GM12878 (cell line): ENCODE measurements around the gene GSTM4. TPM values are rescaled to one million over a fixed set of nuclear protein-coding genes. Genes with fewer than 3 reads are reported as not detected.
A peak's percentile ranks its signal among the peaks of the same experiment; 100 is the strongest.

Source experiments
- ATAC-seq: fragments of 200-7000 bp; cut with Tn5 transposase; 3 replicates; pipeline ENCODE4 v1.9.1; 2020; ENCODE audit warnings: mild to moderate bottlenecking, moderate library complexity
- BruUV-seq: library from RNA; stranded (reverse); fragments of 400-500 nt; replicated peaks from 2 replicates; lab custom pipeline; 2021; lab: Mats Ljungman, UMichigan
- CTCF ChIA-PET: fragments of 300-600 bp; sonication (Branson Sonifier 250); formaldehyde crosslinking; extraction: SDS; loops from one replicate; lab custom pipeline; 2021; ENCODE audit warnings: inconsistent platforms; lab: Yijun Ruan, JAX
- POLR2A ChIA-PET: fragments of 350-600 bp; formaldehyde crosslinking; extraction: SDS; loops from one replicate; lab custom pipeline; 2021; ENCODE audit warnings: inconsistent platforms; lab: Charles Lee
- RAD21 ChIA-PET: fragments of 300-600 bp; sonication (Branson Sonifier 250); formaldehyde crosslinking; loops from one replicate; lab custom pipeline; 2023; ENCODE audit warnings: antibody characterized with exemption; ENCODE audit not compliant: unreplicated experiment; lab: Charles Lee
- SMC1A ChIA-PET: fragments of 300-600 bp; sonication (Branson Sonifier 250); formaldehyde crosslinking; loops from one replicate; lab custom pipeline; 2023; ENCODE audit not compliant: unreplicated experiment, uncharacterized antibody; lab: Charles Lee
- DNase-seq: peaks from one replicate; pipeline ENCODE4 v3.0.0-alpha.2; 2011; ENCODE audit warnings: low read depth, low spot score
- FAIRE-seq: peaks from 3 replicates; lab custom pipeline; 2011; peaks lifted over from hg19 to GRCh38; lab: Jason Lieb, UNC
- H2AFZ ChIP-seq: 2 replicates; pipeline ENCODE4 v1.6.0; 2011; ENCODE audit warnings: low read depth, low read length, control low read depth; ENCODE audit not compliant: control insufficient read depth
- H3K27ac ChIP-seq: 2 replicates; pipeline ENCODE4 v1.5.1; 2011; ENCODE audit warnings: control low read depth; ENCODE audit not compliant: control insufficient read depth, insufficient read depth
- H3K27me3 ChIP-seq, 2 experiments: replicated peaks in 1 of 2; 2 replicates each; pipeline versions ENCODE4 v1.6.0 to v1.6.1; 2011; ENCODE audit warnings: low read length in 1 of 2; ENCODE audit not compliant: control insufficient read depth in 2 of 2, insufficient read depth in 2 of 2
- H3K36me3 ChIP-seq, 2 experiments: 2 replicates each; pipeline ENCODE4 v1.5.1; 2011; ENCODE audit warnings: low read length in 1 of 2; ENCODE audit not compliant: control insufficient read depth in 2 of 2, insufficient read depth in 2 of 2
- H3K4me1 ChIP-seq: 2 replicates; pipeline ENCODE4 v1.6.1; 2011; ENCODE audit warnings: mild to moderate bottlenecking, low read length, moderate library complexity, mixed read lengths; ENCODE audit not compliant: control insufficient read depth, insufficient read depth
- H3K4me2 ChIP-seq: 2 replicates; pipeline ENCODE4 v1.6.0; 2011; ENCODE audit warnings: control low read depth; ENCODE audit not compliant: control insufficient read depth, insufficient read depth
- H3K4me3 ChIP-seq: fragments of 200-600 bp; sonication (generic); 2 replicates; pipeline ENCODE4 v1.5.1; 2016
- H3K79me2 ChIP-seq: 2 replicates; pipeline ENCODE4 v1.6.0; 2011; ENCODE audit warnings: low read length; ENCODE audit not compliant: control insufficient read depth, insufficient read depth
- H3K9ac ChIP-seq: 2 replicates; pipeline ENCODE4 v1.8.0; 2011; ENCODE audit warnings: low read length, control low read depth, mixed read lengths; ENCODE audit not compliant: control insufficient read depth, insufficient read depth
- H3K9me3 ChIP-seq: replicated peaks from 3 replicates; pipeline ENCODE4 v1.5.1; 2011; ENCODE audit warnings: mild to moderate bottlenecking, low read length; ENCODE audit not compliant: control insufficient read depth, insufficient read depth
- H4K20me1 ChIP-seq: 2 replicates; pipeline ENCODE4 v1.6.0; 2011; ENCODE audit not compliant: control insufficient read depth, insufficient read depth
- CHD4 ChIP-seq: fragments of 200-600 bp; sonication (generic); IDR thresholded peaks from 2 replicates; pipeline ENCODE4 v1.6.1; 2016; ENCODE audit warnings: mild to moderate bottlenecking
- EP300 ChIP-seq, 2 experiments: fragments of 150-350 bp in 1 of 2; IDR thresholded peaks; 2 replicates each; pipeline ENCODE4 v1.6.1; 2011 to 2012; ENCODE audit warnings: low read depth in 2 of 2, low read length in 2 of 2, borderline replicate concordance in 1 of 2, improper control_type of control experiment in 1 of 2, inconsistent platforms in 1 of 2; ENCODE audit not compliant: control insufficient read depth in 1 of 2
- FOXK2 ChIP-seq: fragments of 450-650 bp; IDR thresholded peaks from 2 replicates; pipeline ENCODE4 v1.6.1; 2017; ENCODE audit warnings: mild to moderate bottlenecking, moderate library complexity
- HCFC1 ChIP-seq: fragments of 150-350 bp; IDR thresholded peaks from 2 replicates; pipeline ENCODE4 v1.6.1; 2014; ENCODE audit warnings: low read length
- KAT2A ChIP-seq: conservative IDR thresholded peaks from 2 replicates; pipeline ENCODE4 v1.6.1; 2011; ENCODE audit warnings: low read depth, low read length; ENCODE audit not compliant: control insufficient read depth
- MEF2B ChIP-seq: fragments of 450-650 bp; IDR thresholded peaks from 2 replicates; pipeline ENCODE4 v1.6.1; 2018; ENCODE audit warnings: mild to moderate bottlenecking, moderate library complexity; ENCODE audit not compliant: partially characterized antibody, poor library complexity, severe bottlenecking
- MTA2 ChIP-seq: fragments of 450-650 bp; IDR thresholded peaks from 2 replicates; pipeline ENCODE4 v1.6.1; 2016; ENCODE audit warnings: low read depth, mild to moderate bottlenecking, moderate library complexity
- PAX8 ChIP-seq: fragments of 450-650 bp; IDR thresholded peaks from 2 replicates; pipeline ENCODE4 v1.6.1; 2017; ENCODE audit warnings: mild to moderate bottlenecking, moderate library complexity
- RAD21 ChIP-seq: IDR thresholded peaks from 2 replicates; pipeline ENCODE4 v1.6.1; 2011; ENCODE audit warnings: mild to moderate bottlenecking, low read depth, low read length, moderate library complexity; ENCODE audit not compliant: insufficient read depth
- RBBP5 ChIP-seq: fragments of 200-600 bp; sonication (generic); conservative IDR thresholded peaks from 2 replicates; pipeline ENCODE4 v1.6.1; 2016
- RELA ChIP-seq: fragments of 450-650 bp; IDR thresholded peaks from 2 replicates; pipeline ENCODE4 v1.8.0; 2014; ENCODE audit warnings: borderline replicate concordance; ENCODE audit not compliant: partially characterized antibody
- SMC3 ChIP-seq: IDR thresholded peaks from 2 replicates; pipeline ENCODE4 v1.6.1; 2011; ENCODE audit warnings: low read length, improper control_type of control experiment, borderline replicate concordance
- SREBF2 ChIP-seq: IDR thresholded peaks from 2 replicates; pipeline ENCODE4 v1.6.1; 2012; ENCODE audit warnings: mild to moderate bottlenecking, low read length
- TCF3 ChIP-seq: IDR thresholded peaks from 2 replicates; pipeline ENCODE4 v1.6.1; 2012; ENCODE audit warnings: low read depth, mild to moderate bottlenecking, low read length, borderline replicate concordance; ENCODE audit not compliant: insufficient read depth
- TCF7 ChIP-seq: IDR thresholded peaks from 2 replicates; pipeline ENCODE4 v1.6.1; 2014; ENCODE audit warnings: antibody characterized with exemption, borderline replicate concordance
- WRNIP1 ChIP-seq: IDR thresholded peaks from 2 replicates; pipeline ENCODE4 v1.6.1; 2011; ENCODE audit warnings: low read depth, low read length, improper control_type of control experiment, borderline replicate concordance
- WGBS: methylation state at CpG from one replicate; pipeline ENCODE4 v1.1.6; 2016; ENCODE audit warnings: low lambda C conversion rate; ENCODE audit not compliant: insufficient replicate concordance, insufficient coverage; ENCODE audit errors: missing lambda C conversion rate; 5-methylcytosine and 5-hydroxymethylcytosine counted together
- in situ Hi-C: fragments of 300-500 bp; cut with MboI; formaldehyde crosslinking; loops from 9 replicates; pipeline ENCODE4 v1.14.3; 2018; ENCODE audit warnings: mixed read lengths
- intact Hi-C: fragments of 100-400 bp; cut with micrococcal nuclease; formaldehyde crosslinking; loops from one replicate; pipeline ENCODE4 v1.14.2; 2022; ENCODE audit not compliant: unreplicated experiment
- polyA plus RNA-seq, 11 experiments: library from polyadenylated mRNA; depleted of rRNA in 4 of 11; unstranded in 6 of 11; stranded (reverse) in 5 of 11; fragments of >200 nt; fragmentation: Nextera tagmentation in 4 of 11; fragmentation: Illumina TruSeq in 1 of 11; extraction: Ambion mirVana in 4 of 11; extraction: Trizol in 1 of 11; gene quantifications; 1 replicate in 1 of 11; 2 replicates in 10 of 11; pipeline versions ENCODE4 v1.2.1 to v1.2.3, GENCODE V29; 2011 to 2016; ENCODE audit warnings: inconsistent platforms in 2 of 11, missing spikeins in 2 of 11, low read depth in 1 of 11
- total RNA-seq, 4 experiments: library from RNA; depleted of rRNA in 3 of 4; stranded (reverse); fragments of >200 nt in 3 of 4; fragmentation: Illumina TruSeq in 1 of 4; extraction: Trizol in 1 of 4; gene quantifications; 2 replicates each; pipeline versions ENCODE4 v1.2.1 to v1.2.3, GENCODE V29; 2013 to 2021
- TF ChIP-seq, protein P1 (sequence below): fragments of 450-650 bp; IDR thresholded peaks from 2 replicates; pipeline ENCODE4 v1.6.1; 2016; ENCODE audit warnings: mild to moderate bottlenecking, moderate library complexity, borderline replicate concordance

GSTM4 gene
- total and polyA plus RNA-seq, 10 of the 15 experiments (the other 5 are each of a cell fraction or from before 2014, with no cell fraction given) = 14.3 to 37.2 (median 23.0) TPM

- ChIA-PET SMC1A (interaction anchor here (1.0 to 5.4 kb wide), 8 partner anchors 9 to 97 kb away, joined by 3 to 36 read pairs (median 4); partner anchors contain the start of gene GNAI3), POLR2A (interaction anchor here (1.7 kb wide), 1 partner anchor 84 kb away, joined by 6 read pairs; no protein-coding TSS in a partner anchor), CTCF (interaction anchor here (0.7 to 6.3 kb wide), 14 partner anchors 8 to 356 kb away, joined by 3 to 75 read pairs (median 6); partner anchors contain the start of genes AHCYL1, AMPD2, GNAI3 and GNAT2), RAD21 (interaction anchor here (0.6 to 4.3 kb wide), 9 partner anchors 9 to 354 kb away, joined by 3 to 59 read pairs (median 4); partner anchors contain the start of genes AHCYL1 and GNAI3)
- H3K4me1 ChIP-seq = peaks cover 12% of the 10 kb centered on the region
- H3K79me2 ChIP-seq = no peaks in the 10 kb centered on the region
- H3K4me3 ChIP-seq = no peak overlapping the region
- 80% methylated on average over 27 of the region's 30 CpGs for WGBS
- in situ Hi-C loops (no loop called here), intact Hi-C loops (no loop called here)
- no peak overlapping the region for H3K9ac ChIP-seq
- BruUV-seq = no TSS peak
- H3K4me2 ChIP-seq = no peak overlapping the region
- H4K20me1 ChIP-seq = no peaks in the 10 kb centered on the region
- no peaks in the 10 kb centered on the region for H3K27me3 ChIP-seq
- H3K27ac ChIP-seq = no peak overlapping the region
- H3K36me3 ChIP-seq = peaks cover 8 to 29% of the 10 kb centered on the region in 2 experiments; a peak in 3 of 4 replicates
- ATAC-seq = peak; percentile 14; the same call in 1 of the 3 replicates
- H2AFZ ChIP-seq = no peak overlapping the region
- no peak for DNase-seq
- no peaks in the 10 kb centered on the region for H3K9me3 ChIP-seq
- FAIRE-seq = no peak
- peak; percentile 5; the same call in 1 of the 2 replicates for TF ChIP-seq SMC3
- TF ChIP-seq, protein P1, sequence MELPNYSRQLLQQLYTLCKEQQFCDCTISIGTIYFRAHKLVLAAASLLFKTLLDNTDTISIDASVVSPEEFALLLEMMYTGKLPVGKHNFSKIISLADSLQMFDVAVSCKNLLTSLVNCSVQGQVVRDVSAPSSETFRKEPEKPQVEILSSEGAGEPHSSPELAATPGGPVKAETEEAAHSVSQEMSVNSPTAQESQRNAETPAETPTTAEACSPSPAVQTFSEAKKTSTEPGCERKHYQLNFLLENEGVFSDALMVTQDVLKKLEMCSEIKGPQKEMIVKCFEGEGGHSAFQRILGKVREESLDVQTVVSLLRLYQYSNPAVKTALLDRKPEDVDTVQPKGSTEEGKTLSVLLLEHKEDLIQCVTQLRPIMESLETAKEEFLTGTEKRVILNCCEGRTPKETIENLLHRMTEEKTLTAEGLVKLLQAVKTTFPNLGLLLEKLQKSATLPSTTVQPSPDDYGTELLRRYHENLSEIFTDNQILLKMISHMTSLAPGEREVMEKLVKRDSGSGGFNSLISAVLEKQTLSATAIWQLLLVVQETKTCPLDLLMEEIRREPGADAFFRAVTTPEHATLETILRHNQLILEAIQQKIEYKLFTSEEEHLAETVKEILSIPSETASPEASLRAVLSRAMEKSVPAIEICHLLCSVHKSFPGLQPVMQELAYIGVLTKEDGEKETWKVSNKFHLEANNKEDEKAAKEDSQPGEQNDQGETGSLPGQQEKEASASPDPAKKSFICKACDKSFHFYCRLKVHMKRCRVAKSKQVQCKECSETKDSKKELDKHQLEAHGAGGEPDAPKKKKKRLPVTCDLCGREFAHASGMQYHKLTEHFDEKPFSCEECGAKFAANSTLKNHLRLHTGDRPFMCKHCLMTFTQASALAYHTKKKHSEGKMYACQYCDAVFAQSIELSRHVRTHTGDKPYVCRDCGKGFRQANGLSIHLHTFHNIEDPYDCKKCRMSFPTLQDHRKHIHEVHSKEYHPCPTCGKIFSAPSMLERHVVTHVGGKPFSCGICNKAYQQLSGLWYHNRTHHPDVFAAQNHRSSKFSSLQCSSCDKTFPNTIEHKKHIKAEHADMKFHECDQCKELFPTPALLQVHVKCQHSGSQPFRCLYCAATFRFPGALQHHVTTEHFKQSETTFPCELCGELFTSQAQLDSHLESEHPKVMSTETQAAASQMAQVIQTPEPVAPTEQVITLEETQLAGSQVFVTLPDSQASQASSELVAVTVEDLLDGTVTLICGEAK = no peak
- no peak for TF ChIP-seq TCF3
- no peak for TF ChIP-seq RELA
- no peak for TF ChIP-seq MEF2B
- TF ChIP-seq MTA2 = no peak
- TF ChIP-seq WRNIP1 = no peak
- TF ChIP-seq CHD4 = no peak
- no peak for TF ChIP-seq RBBP5
- TF ChIP-seq SREBF2 = no peak
- TF ChIP-seq PAX8 = no peak
- TF ChIP-seq FOXK2 = no peak
- peak; percentile 31; the same call in 1 of the 2 replicates for TF ChIP-seq RAD21
- TF ChIP-seq TCF7 = no peak
- no peak for TF ChIP-seq HCFC1
- no peak for TF ChIP-seq EP300 (IDR thresholded peaks at IDR 0.05; ENCODE audit: borderline replicate concordance in 1 of 2, control insufficient read depth in 1 of 2, low read depth in 2 of 2, low read length in 2 of 2)
- TF ChIP-seq KAT2A = no peak
Observed at GRCh38 chr1:109630081-109630897, 25.6 kb upstream of the GSTM4 start.
